ENCODE measurements around the gene IMPDH2.

The IMPDH2 gene

GRCh38 chr3:48983096-48983495 lies 46.1 kb downstream of the IMPDH2 start:
- no peaks in the 10 kb centered on the region for H3K9me3 ChIP-seq (replicated peaks in 1 of 2; ENCODE audit: control insufficient read depth in 2 of 2, insufficient read depth in 1 of 2, low read depth in 1 of 2, low read length in 2 of 2)
- H3K27ac ChIP-seq (replicated peaks; ENCODE audit: low read length): no peak overlapping the region
- no CpG with 5 or more reads among the region's 4 CpGs for WGBS, 2 donors (ENCODE audit: extremely low coverage in 2 of 2, insufficient read length in 2 of 2, insufficient replicate concordance in 1 of 2)
- H2BK5ac ChIP-seq (ENCODE audit: low read length): no peak overlapping the region
- no peak overlapping the region for H3K23ac ChIP-seq (ENCODE audit: low read depth, low read length, poor library complexity)
- H3K79me1 ChIP-seq (ENCODE audit: low read depth, low read length): peaks cover 5% of the 10 kb centered on the region
- no peaks in the 10 kb centered on the region for H3K27me3 ChIP-seq (ENCODE audit: control insufficient read depth in 3 of 3, insufficient read depth in 3 of 3, low read depth in 1 of 3, low read length in 3 of 3)
- H3K36me3 ChIP-seq (replicated peaks in 1 of 2; ENCODE audit: control insufficient read depth in 2 of 2, insufficient read depth in 2 of 2, low read length in 2 of 2): peaks cover 44 to 80% of the 10 kb centered on the region in 2 donors
- no peak overlapping the region for H2BK120ac ChIP-seq (ENCODE audit: low read depth, low read length)
- no peak overlapping the region for H4K91ac ChIP-seq (ENCODE audit: low read depth, low read length, poor library complexity)
- H3K4me2 ChIP-seq (ENCODE audit: insufficient read depth, low read length, poor library complexity, severe bottlenecking): no peak overlapping the region
- H3K4me1 ChIP-seq (ENCODE audit: control insufficient read depth in 2 of 2, insufficient read depth in 1 of 2, low read depth in 1 of 2, low read length in 2 of 2): no peaks in the 10 kb centered on the region
- H3K4ac ChIP-seq (ENCODE audit: low read length): no peak overlapping the region
- no peak overlapping the region for H2AFZ ChIP-seq (ENCODE audit: low read length)
- H3K4me3 ChIP-seq (ENCODE audit: low read length in 2 of 2): no peak overlapping the region
- H3K14ac ChIP-seq (ENCODE audit: low read length): no peak overlapping the region
- no peak overlapping the region for H2BK12ac ChIP-seq (ENCODE audit: low read length)
- H3K9ac ChIP-seq (ENCODE audit: low read depth, low read length, poor library complexity): no peak overlapping the region
- DNase-seq (ENCODE audit: low spot score): no peak
- H4K8ac ChIP-seq (ENCODE audit: low read depth, low read length): no peak overlapping the region
- H2BK15ac ChIP-seq (ENCODE audit: low read length): no peak overlapping the region
- H3K18ac ChIP-seq (ENCODE audit: low read length): no peak overlapping the region
- H2AK5ac ChIP-seq (ENCODE audit: low read depth, low read length): no peak overlapping the region

GRCh38 chr3:48982686-48983085 lies 46.5 kb downstream of the IMPDH2 start:
- no peak overlapping the region for H3K9ac ChIP-seq (ENCODE audit: low read depth, low read length, poor library complexity)
- no peak overlapping the region for H2AK5ac ChIP-seq (ENCODE audit: low read depth, low read length)
- H3K14ac ChIP-seq (ENCODE audit: low read length): no peak overlapping the region
- no peak overlapping the region for H2BK12ac ChIP-seq (ENCODE audit: low read length)
- H3K9me3 ChIP-seq (replicated peaks in 1 of 2; ENCODE audit: control insufficient read depth in 2 of 2, insufficient read depth in 1 of 2, low read depth in 1 of 2, low read length in 2 of 2): no peaks in the 10 kb centered on the region
- H3K4me2 ChIP-seq (ENCODE audit: insufficient read depth, low read length, poor library complexity, severe bottlenecking): no peak overlapping the region
- no peak overlapping the region for H3K23ac ChIP-seq (ENCODE audit: low read depth, low read length, poor library complexity)
- H3K4ac ChIP-seq (ENCODE audit: low read length): no peak overlapping the region
- peaks cover 44 to 84% of the 10 kb centered on the region in 2 donors for H3K36me3 ChIP-seq (replicated peaks in 1 of 2; ENCODE audit: control insufficient read depth in 2 of 2, insufficient read depth in 2 of 2, low read length in 2 of 2)
- no peak overlapping the region for H3K27ac ChIP-seq (replicated peaks; ENCODE audit: low read length)
- H3K18ac ChIP-seq (ENCODE audit: low read length): no peak overlapping the region
- WGBS, 2 donors (ENCODE audit: extremely low coverage in 2 of 2, insufficient read length in 2 of 2, insufficient replicate concordance in 1 of 2): no CpG with 5 or more reads among the region's 5 CpGs
- H3K27me3 ChIP-seq (ENCODE audit: control insufficient read depth in 3 of 3, insufficient read depth in 3 of 3, low read depth in 1 of 3, low read length in 3 of 3): no peaks in the 10 kb centered on the region
- no peak overlapping the region for H4K91ac ChIP-seq (ENCODE audit: low read depth, low read length, poor library complexity)
- no peak overlapping the region for H2BK5ac ChIP-seq (ENCODE audit: low read length)
- H2AFZ ChIP-seq (ENCODE audit: low read length): no peak overlapping the region
- H4K8ac ChIP-seq (ENCODE audit: low read depth, low read length): no peak overlapping the region
- H2BK15ac ChIP-seq (ENCODE audit: low read length): no peak overlapping the region
- peaks cover 5% of the 10 kb centered on the region for H3K79me1 ChIP-seq (ENCODE audit: low read depth, low read length)
- no peak overlapping the region for H3K4me3 ChIP-seq (ENCODE audit: low read length in 2 of 2)
- no peak overlapping the region for H2BK120ac ChIP-seq (ENCODE audit: low read depth, low read length)
- no peaks in the 10 kb centered on the region for H3K4me1 ChIP-seq (ENCODE audit: control insufficient read depth in 2 of 2, insufficient read depth in 1 of 2, low read depth in 1 of 2, low read length in 2 of 2)
- no peak for DNase-seq (ENCODE audit: low spot score)

- H3K36me3 ChIP-seq (replicated peaks in 1 of 2; ENCODE audit: control insufficient read depth in 2 of 2, insufficient read depth in 2 of 2, low read length in 2 of 2): peaks cover 44 to 91% of the 10 kb centered on the region in 2 donors
- H3K27ac ChIP-seq (replicated peaks; ENCODE audit: low read length): no peak overlapping the region
- no peak overlapping the region for H2AK5ac ChIP-seq (ENCODE audit: low read depth, low read length)
- no peak overlapping the region for H3K18ac ChIP-seq (ENCODE audit: low read length)
- H2BK5ac ChIP-seq (ENCODE audit: low read length): no peak overlapping the region
- H3K23ac ChIP-seq (ENCODE audit: low read depth, low read length, poor library complexity): no peak overlapping the region
- no peak overlapping the region for H3K4ac ChIP-seq (ENCODE audit: low read length)
- H3K9ac ChIP-seq (ENCODE audit: low read depth, low read length, poor library complexity): no peak overlapping the region
- H2AFZ ChIP-seq (ENCODE audit: low read length): no peak overlapping the region
- no peak overlapping the region for H3K4me3 ChIP-seq (ENCODE audit: low read length in 2 of 2)
- H3K27me3 ChIP-seq (ENCODE audit: control insufficient read depth in 3 of 3, insufficient read depth in 3 of 3, low read depth in 1 of 3, low read length in 3 of 3): no peaks in the 10 kb centered on the region
- no peak overlapping the region for H4K91ac ChIP-seq (ENCODE audit: low read depth, low read length, poor library complexity)
- peaks cover 5% of the 10 kb centered on the region for H3K79me1 ChIP-seq (ENCODE audit: low read depth, low read length)
- no peak overlapping the region for H4K8ac ChIP-seq (ENCODE audit: low read depth, low read length)
- no peaks in the 10 kb centered on the region for H3K9me3 ChIP-seq (replicated peaks in 1 of 2; ENCODE audit: control insufficient read depth in 2 of 2, insufficient read depth in 1 of 2, low read depth in 1 of 2, low read length in 2 of 2)
- no peak overlapping the region for H2BK15ac ChIP-seq (ENCODE audit: low read length)
- H2BK120ac ChIP-seq (ENCODE audit: low read depth, low read length): no peak overlapping the region
- no peak overlapping the region for H3K14ac ChIP-seq (ENCODE audit: low read length)
- no peak overlapping the region for H2BK12ac ChIP-seq (ENCODE audit: low read length)
- H3K4me2 ChIP-seq (ENCODE audit: insufficient read depth, low read length, poor library complexity, severe bottlenecking): no peak overlapping the region
- no peak for DNase-seq (ENCODE audit: low spot score)
- H3K4me1 ChIP-seq (ENCODE audit: control insufficient read depth in 2 of 2, insufficient read depth in 1 of 2, low read depth in 1 of 2, low read length in 2 of 2): no peaks in the 10 kb centered on the region
Measured at GRCh38 chr3:48982016-48982415, 47.2 kb downstream of the IMPDH2 start.

- H4K91ac ChIP-seq (ENCODE audit: low read depth, low read length, poor library complexity): no peak overlapping the region
- WGBS, 2 donors (ENCODE audit: extremely low coverage in 2 of 2, insufficient read length in 2 of 2, insufficient replicate concordance in 1 of 2): no CpG with 5 or more reads among the region's 4 CpGs
Measured at GRCh38 chr3:48980295-48980694, 48.9 kb downstream of the IMPDH2 start.

More at GRCh38 chr3:48980295-48980694, 48.9 kb downstream of the IMPDH2 start:
- H2BK5ac ChIP-seq (ENCODE audit: low read length): no peak overlapping the region
- no peak for DNase-seq (ENCODE audit: low spot score)
- H4K8ac ChIP-seq (ENCODE audit: low read depth, low read length): no peak overlapping the region
- no peak overlapping the region for H2BK15ac ChIP-seq (ENCODE audit: low read length)
- no peak overlapping the region for H2AFZ ChIP-seq (ENCODE audit: low read length)
- no peak overlapping the region for H3K9ac ChIP-seq (ENCODE audit: low read depth, low read length, poor library complexity)
- H2AK5ac ChIP-seq (ENCODE audit: low read depth, low read length): no peak overlapping the region
- no peak overlapping the region for H2BK120ac ChIP-seq (ENCODE audit: low read depth, low read length)
- no peak overlapping the region for H3K27ac ChIP-seq (replicated peaks; ENCODE audit: low read length)
- H3K4me2 ChIP-seq (ENCODE audit: insufficient read depth, low read length, poor library complexity, severe bottlenecking): no peak overlapping the region
- H3K36me3 ChIP-seq (replicated peaks in 1 of 2; ENCODE audit: control insufficient read depth in 2 of 2, insufficient read depth in 2 of 2, low read length in 2 of 2): peaks cover 45 to 94% of the 10 kb centered on the region in 2 donors
- no peak overlapping the region for H3K23ac ChIP-seq (ENCODE audit: low read depth, low read length, poor library complexity)
- H3K14ac ChIP-seq (ENCODE audit: low read length): no peak overlapping the region
- no peaks in the 10 kb centered on the region for H3K4me1 ChIP-seq (ENCODE audit: control insufficient read depth in 2 of 2, insufficient read depth in 1 of 2, low read depth in 1 of 2, low read length in 2 of 2)
- no peak overlapping the region for H2BK12ac ChIP-seq (ENCODE audit: low read length)
- no peak overlapping the region for H3K18ac ChIP-seq (ENCODE audit: low read length)
- H3K27me3 ChIP-seq (ENCODE audit: control insufficient read depth in 3 of 3, insufficient read depth in 3 of 3, low read depth in 1 of 3, low read length in 3 of 3): no peaks in the 10 kb centered on the region
- no peak overlapping the region for H3K4me3 ChIP-seq (ENCODE audit: low read length in 2 of 2)
- no peak overlapping the region for H3K4ac ChIP-seq (ENCODE audit: low read length)
- H3K79me1 ChIP-seq (ENCODE audit: low read depth, low read length): peaks cover 5% of the 10 kb centered on the region
- H3K9me3 ChIP-seq (replicated peaks in 1 of 2; ENCODE audit: control insufficient read depth in 2 of 2, insufficient read depth in 1 of 2, low read depth in 1 of 2, low read length in 2 of 2): no peaks in the 10 kb centered on the region

All from neuronal stem cell (in vitro differentiated cells).